GM21529 (cell line): ENCODE results near the gene ITCH.
"Not testable (repeated sequence)": the region's sequence is repeated elsewhere in the genome, so short reads cannot be mapped to it uniquely, and the experiment has no call there.

ENCODE experiments used
- ATAC-seq: cut with Tn5 transposase; IDR thresholded peaks from one replicate; pipeline ENCODE4 v1.9.1; 2021; ENCODE audit not compliant: unreplicated experiment

ITCH gene

GRCh38 chr20:34497596-34497995 lies 134.5 kb downstream of the ITCH start:
- ATAC-seq, result not testable (repeated sequence)

- ATAC-seq, result no peak
Measured at GRCh38 chr20:34500823-34501222, 137.8 kb downstream of the ITCH start.

GRCh38 chr20:34506480-34506879 lies 143.4 kb downstream of the ITCH start:
- no peak for ATAC-seq

- no peak for ATAC-seq
Measured at GRCh38 chr20:34507702-34508413, 144.8 kb downstream of the ITCH start.

GRCh38 chr20:34510575-34510974 lies 147.5 kb downstream of the ITCH start:
- ATAC-seq, result no peak

- no peak for ATAC-seq
Measured at GRCh38 chr20:34511891-34512265, 148.8 kb downstream of the ITCH start.

- ATAC-seq, result no peak
Measured at GRCh38 chr20:34512266-34512954, 149.3 kb downstream of the ITCH start.

- ATAC-seq, result no peak
Measured at GRCh38 chr20:34512955-34513419, 149.9 kb downstream of the ITCH start.

GRCh38 chr20:34514034-34514433 lies 151.0 kb downstream of the ITCH start:
- ATAC-seq, result not testable (repeated sequence)

- no peak for ATAC-seq
Measured at GRCh38 chr20:34514897-34515483, 151.9 kb downstream of the ITCH start.

GRCh38 chr20:34515484-34516246 lies 152.6 kb downstream of the ITCH start:
- ATAC-seq, result peak; percentile 58

GRCh38 chr20:34516247-34517113 lies 153.4 kb downstream of the ITCH start, which contains the start of gene DYNLRB1:
Gene DYNLRB1 (plus strand): TSS chr20:34516422. CDS start chr20:34516459, 37 bp downstream.
- peak; percentile 75 for ATAC-seq

GRCh38 chr20:34517114-34517505 lies 154.0 kb downstream of the ITCH start:
- no peak for ATAC-seq

GRCh38 chr20:34518863-34519262 lies 155.8 kb downstream of the ITCH start:
- ATAC-seq, result not testable (repeated sequence)

- not testable (repeated sequence) for ATAC-seq
Measured at GRCh38 chr20:34519841-34520240, 156.8 kb downstream of the ITCH start.

- no peak for ATAC-seq
Measured at GRCh38 chr20:34522969-34523871, 160.1 kb downstream of the ITCH start.

GRCh38 chr20:34524426-34524825 lies 161.4 kb downstream of the ITCH start:
- no peak for ATAC-seq

- no peak for ATAC-seq
Measured at GRCh38 chr20:34525342-34525708, 162.3 kb downstream of the ITCH start.

GRCh38 chr20:34525709-34526416 lies 162.8 kb downstream of the ITCH start:
- ATAC-seq, result no peak
